Muscle layer of colon (tissue), 2 donors: ENCODE data around the gene KLRF1.

ENCODE experiments used
- H3K27ac ChIP-seq: one replicate; pipeline ENCODE4 v1.7.0; 2013; ENCODE audit warnings: low read depth, mild to moderate bottlenecking, low read length, moderate library complexity
- H3K27me3 ChIP-seq, 2 donors: one replicate each; pipeline ENCODE4 v1.7.0; 2013; ENCODE audit warnings: low read length in 2 of 2, mild to moderate bottlenecking in 2 of 2; ENCODE audit not compliant: insufficient read depth in 2 of 2, control insufficient read depth in 1 of 2
- H3K36me3 ChIP-seq: one replicate; pipeline ENCODE4 v1.7.0; 2013; ENCODE audit warnings: mild to moderate bottlenecking, low read length; ENCODE audit not compliant: insufficient read depth
- H3K4me1 ChIP-seq: one replicate; pipeline ENCODE4 v1.7.0; 2013; ENCODE audit warnings: mild to moderate bottlenecking, low read length; ENCODE audit not compliant: insufficient read depth
- H3K4me3 ChIP-seq, 2 donors: one replicate each; pipeline ENCODE4 v1.7.0; 2013; ENCODE audit warnings: low read length in 2 of 2, low read depth in 1 of 2, mild to moderate bottlenecking in 1 of 2, moderate library complexity in 1 of 2
- H3K9ac ChIP-seq: one replicate; pipeline ENCODE4 v1.7.0; 2013; ENCODE audit warnings: low read length
- H3K9me3 ChIP-seq: one replicate; pipeline ENCODE4 v1.7.0; 2013; ENCODE audit warnings: mild to moderate bottlenecking, low read length
- donor health status: abdominal sarcoma.
- donor health status: Adenocarcinoma of cecum.

KLRF1 gene

GRCh38 chr12:9811621-9812020 is 15.7 kb upstream of the KLRF1 start:
- Histone ChIP-seq H3K36me3 (no peaks in the 10 kb centered on the region), H3K9me3 (no peaks in the 10 kb centered on the region), H3K27me3 (no peaks in the 10 kb centered on the region), H3K4me1 (no peaks in the 10 kb centered on the region), H3K4me3 (no peak overlapping the region), H3K9ac (no peak overlapping the region), H3K27ac (no peak overlapping the region)

- Histone ChIP-seq H3K9ac (no peak overlapping the region), H3K4me1 (no peaks in the 10 kb centered on the region), H3K4me3 (peak overlapping the region in 1 of 2 donors; percentile 32), H3K27ac (no peak overlapping the region), H3K9me3 (no peaks in the 10 kb centered on the region), H3K27me3 (no peaks in the 10 kb centered on the region), H3K36me3 (no peaks in the 10 kb centered on the region)
These were observed 13.2 kb upstream of the KLRF1 start for GRCh38 chr12:9813821-9814798.

- Histone ChIP-seq H3K27me3 (no peaks in the 10 kb centered on the region), H3K4me1 (no peaks in the 10 kb centered on the region), H3K4me3 (no peak overlapping the region), H3K9ac (no peak overlapping the region), H3K36me3 (no peaks in the 10 kb centered on the region), H3K9me3 (no peaks in the 10 kb centered on the region), H3K27ac (no peak overlapping the region)
These were observed 6.9 kb upstream of the KLRF1 start for GRCh38 chr12:9820281-9820930.

- Histone ChIP-seq H3K9ac (no peak overlapping the region), H3K9me3 (no peaks in the 10 kb centered on the region)
These were observed 2.2 kb downstream of the KLRF1 start for GRCh38 chr12:9829483-9829882.

GRCh38 chr12:9829982-9830381 is 2.7 kb downstream of the KLRF1 start:
- Histone ChIP-seq H3K4me3 (no peak overlapping the region), H3K27ac (no peak overlapping the region), H3K9me3 (no peaks in the 10 kb centered on the region), H3K36me3 (no peaks in the 10 kb centered on the region), H3K9ac (no peak overlapping the region), H3K4me1 (no peaks in the 10 kb centered on the region), H3K27me3 (no peaks in the 10 kb centered on the region)

More at GRCh38 chr12:9829483-9829882, 2.2 kb downstream of the KLRF1 start:
- H3K27ac ChIP-seq = no peak overlapping the region
- no peaks in the 10 kb centered on the region for H3K27me3 ChIP-seq
- H3K4me1 ChIP-seq = no peaks in the 10 kb centered on the region
- H3K36me3 ChIP-seq = no peaks in the 10 kb centered on the region
- no peak overlapping the region for H3K4me3 ChIP-seq

- Histone ChIP-seq H3K27me3 (no peaks in the 10 kb centered on the region), H3K27ac (no peak overlapping the region), H3K9me3 (no peaks in the 10 kb centered on the region), H3K36me3 (no peaks in the 10 kb centered on the region), H3K4me3 (no peak overlapping the region), H3K4me1 (no peaks in the 10 kb centered on the region), H3K9ac (no peak overlapping the region)
These were observed 4.4 kb downstream of the KLRF1 start for GRCh38 chr12:9831720-9832119.

GRCh38 chr12:9843407-9843806 is 16.1 kb downstream of the KLRF1 start:
- Histone ChIP-seq H3K36me3 (no peaks in the 10 kb centered on the region), H3K27ac (no peak overlapping the region), H3K4me1 (no peaks in the 10 kb centered on the region), H3K9me3 (no peaks in the 10 kb centered on the region), H3K4me3 (no peak overlapping the region), H3K9ac (no peak overlapping the region), H3K27me3 (no peaks in the 10 kb centered on the region)

- Histone ChIP-seq H3K4me1 (no peaks in the 10 kb centered on the region), H3K27ac (no peak overlapping the region), H3K9ac (no peak overlapping the region), H3K9me3 (no peaks in the 10 kb centered on the region), H3K36me3 (no peaks in the 10 kb centered on the region), H3K27me3 (no peaks in the 10 kb centered on the region), H3K4me3 (no peak overlapping the region)
These were observed 21.6 kb downstream of the KLRF1 start for GRCh38 chr12:9848899-9849298.

- no peak overlapping the region for H3K4me3 ChIP-seq
- no peak overlapping the region for H3K9ac ChIP-seq
- H3K4me1 ChIP-seq = no peaks in the 10 kb centered on the region
- no peaks in the 10 kb centered on the region for H3K9me3 ChIP-seq
- H3K36me3 ChIP-seq = no peaks in the 10 kb centered on the region
- H3K27ac ChIP-seq = no peak overlapping the region
- H3K27me3 ChIP-seq = no peaks in the 10 kb centered on the region
These were observed 23.8 kb downstream of the KLRF1 start for GRCh38 chr12:9851050-9851449.

GRCh38 chr12:9851927-9852326 is 24.6 kb downstream of the KLRF1 start:
- no peaks in the 10 kb centered on the region for H3K27me3 ChIP-seq
- H3K9me3 ChIP-seq = no peaks in the 10 kb centered on the region
- H3K9ac ChIP-seq = no peak overlapping the region
- H3K4me3 ChIP-seq = no peak overlapping the region
- H3K36me3 ChIP-seq = no peaks in the 10 kb centered on the region
- H3K4me1 ChIP-seq = no peaks in the 10 kb centered on the region
- H3K27ac ChIP-seq = no peak overlapping the region

GRCh38 chr12:9856151-9856550 is 28.9 kb downstream of the KLRF1 start:
- Histone ChIP-seq H3K27ac (no peak overlapping the region), H3K36me3 (no peaks in the 10 kb centered on the region), H3K9ac (no peak overlapping the region)

More at GRCh38 chr12:9856151-9856550, 28.9 kb downstream of the KLRF1 start:
- no peaks in the 10 kb centered on the region for H3K4me1 ChIP-seq
- H3K27me3 ChIP-seq = no peaks in the 10 kb centered on the region
- no peaks in the 10 kb centered on the region for H3K9me3 ChIP-seq
- no peak overlapping the region for H3K4me3 ChIP-seq
